Measurements from ENCODE around the gene GPANK1. TPM values are rescaled to one million over a fixed set of nuclear protein-coding genes. Genes with fewer than 3 reads are reported as not detected.

The GPANK1 gene
- total and polyA plus RNA-seq, 2 of the 13 experiments (the other 11 are each of a cell fraction or from before 2014, with no cell fraction given), result 15.4 to 22.8 TPM

GRCh38 chr6:31619805-31620585 is 44.8 kb downstream of the GPANK1 start (continued):
- TF ChIP-seq ZNF709 (CRISPR knock-in tag; IDR thresholded peaks at IDR 0.05) (0 out of 2 replicates have a peak, but pooled peaks have one; percentile 74), ZNF574 (CRISPR knock-in tag; IDR thresholded peaks at IDR 0.05) (peak; percentile 58; the same call in 1 of the 2 replicates), AGO2 (optimal IDR thresholded peaks at IDR 0.05; ENCODE audit: low read depth, low read length) (no peak), PHF20 (CRISPR knock-in tag; IDR thresholded peaks at IDR 0.05) (peak; percentile 37; the same call in 1 of the 2 replicates), DRAP1 (CRISPR knock-in tag; IDR thresholded peaks at IDR 0.05) (peak; percentile 98), TBX3 (IDR thresholded peaks at IDR 0.05; ENCODE audit: borderline replicate concordance) (peak; percentile 90), ATF1 (CRISPR knock-in tag; IDR thresholded peaks at IDR 0.05) (peak; percentile 92), HNRNPK (IDR thresholded peaks at IDR 0.05; ENCODE audit: low read depth, low read length, poor library complexity, severe bottlenecking) (no peak), ZEB1 (IDR thresholded peaks at IDR 0.05; ENCODE audit: insufficient replicate concordance, low read depth) (peak; percentile 21), ZBTB25 (CRISPR knock-in tag; IDR thresholded peaks at IDR 0.05) (no peak), PRDM10 (CRISPR knock-in tag; IDR thresholded peaks at IDR 0.05; ENCODE audit: low read depth) (no peak), ZSCAN22 (CRISPR knock-in tag; IDR thresholded peaks at IDR 0.05) (no peak), ZMAT5 (CRISPR knock-in tag; IDR thresholded peaks at IDR 0.05; ENCODE audit: borderline replicate concordance, low read depth) (no peak), ZMYM3 (CRISPR knock-in tag; IDR thresholded peaks at IDR 0.05) (peak; percentile 35; the same call in 1 of the 2 replicates), ZNF615 (CRISPR knock-in tag; IDR thresholded peaks at IDR 0.05; ENCODE audit: borderline replicate concordance) (0 out of 2 replicates have a peak, but pooled peaks have one; percentile 89), UBTF (CRISPR knock-in tag; IDR thresholded peaks at IDR 0.05) (no peak), GLI4 (CRISPR knock-in tag; IDR thresholded peaks at IDR 0.05; ENCODE audit: borderline replicate concordance) (no peak)

Data from HepG2 (cell line).